HEK293 (cell line): ENCODE measurements around the gene ST8SIA3.

Experiments used
- YY1 ChIP-seq: fragments of 450-650 bp; formaldehyde crosslinking; IDR thresholded peaks from 2 replicates; pipeline ENCODE4 v1.5.1; 2018; ENCODE audit warnings: missing biosample characterization, missing genetic modification characterization
- ZSCAN30 ChIP-seq: fragments of 450-650 bp; IDR thresholded peaks from 2 replicates; pipeline ENCODE4 v1.5.1; 2018; ENCODE audit warnings: missing biosample characterization, mild to moderate bottlenecking, missing genetic modification characterization, moderate library complexity
- TF ChIP-seq, protein P1 (sequence below): fragments of 450-650 bp; formaldehyde crosslinking; IDR thresholded peaks from 2 replicates; pipeline ENCODE4 v1.5.1; 2016; ENCODE audit warnings: missing biosample characterization, missing genetic modification characterization

DNA sequence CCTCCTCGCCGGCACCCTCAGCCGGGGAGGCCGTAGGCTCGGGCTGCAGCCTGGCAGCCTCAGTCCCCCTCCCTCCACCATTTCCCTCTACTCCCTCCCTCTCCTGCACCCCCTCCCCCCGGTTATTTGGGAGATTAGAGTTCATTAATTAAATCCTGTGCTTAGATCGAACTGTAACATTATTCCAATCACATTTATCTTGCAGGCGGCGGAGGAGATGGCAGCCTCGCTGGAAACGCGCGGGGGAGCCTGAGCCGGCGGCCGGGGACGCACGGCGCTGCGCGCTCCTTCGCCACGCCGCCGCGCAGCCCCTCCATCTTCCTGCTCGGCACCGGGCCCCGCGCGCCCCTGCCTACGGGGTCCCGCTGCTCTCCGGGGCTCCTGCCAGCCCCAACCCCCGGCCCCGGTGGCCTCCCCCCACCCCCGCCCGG is at the start of gene ST8SIA3:
- TF ChIP-seq YY1 (tag by site-specific recombination) = no peak
- TF ChIP-seq, protein P1, sequence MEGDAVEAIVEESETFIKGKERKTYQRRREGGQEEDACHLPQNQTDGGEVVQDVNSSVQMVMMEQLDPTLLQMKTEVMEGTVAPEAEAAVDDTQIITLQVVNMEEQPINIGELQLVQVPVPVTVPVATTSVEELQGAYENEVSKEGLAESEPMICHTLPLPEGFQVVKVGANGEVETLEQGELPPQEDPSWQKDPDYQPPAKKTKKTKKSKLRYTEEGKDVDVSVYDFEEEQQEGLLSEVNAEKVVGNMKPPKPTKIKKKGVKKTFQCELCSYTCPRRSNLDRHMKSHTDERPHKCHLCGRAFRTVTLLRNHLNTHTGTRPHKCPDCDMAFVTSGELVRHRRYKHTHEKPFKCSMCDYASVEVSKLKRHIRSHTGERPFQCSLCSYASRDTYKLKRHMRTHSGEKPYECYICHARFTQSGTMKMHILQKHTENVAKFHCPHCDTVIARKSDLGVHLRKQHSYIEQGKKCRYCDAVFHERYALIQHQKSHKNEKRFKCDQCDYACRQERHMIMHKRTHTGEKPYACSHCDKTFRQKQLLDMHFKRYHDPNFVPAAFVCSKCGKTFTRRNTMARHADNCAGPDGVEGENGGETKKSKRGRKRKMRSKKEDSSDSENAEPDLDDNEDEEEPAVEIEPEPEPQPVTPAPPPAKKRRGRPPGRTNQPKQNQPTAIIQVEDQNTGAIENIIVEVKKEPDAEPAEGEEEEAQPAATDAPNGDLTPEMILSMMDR (tag by site-specific recombination) = no peak
- TF ChIP-seq ZSCAN30 (tag by site-specific recombination) = no peak
